ENCODE data around the gene TEDC1.

The TEDC1 gene

GRCh38 chr14:105498430-105499255, 7.6 kb downstream of the TEDC1 start:
- no peak for DNase-seq

GRCh38 chr14:105499256-105500035, 8.4 kb downstream of the TEDC1 start:
- no peak for DNase-seq

GRCh38 chr14:105500036-105500725, 9.1 kb downstream of the TEDC1 start:
- no peak for DNase-seq

GRCh38 chr14:105500726-105501101, 9.7 kb downstream of the TEDC1 start:
- no peak for DNase-seq

- no peak for DNase-seq
These were observed 10.7 kb downstream of the TEDC1 start for GRCh38 chr14:105501504-105502291.

GRCh38 chr14:105502446-105503295, 11.6 kb downstream of the TEDC1 start:
- no peak for DNase-seq

GRCh38 chr14:105503296-105503640, 12.2 kb downstream of the TEDC1 start:
- no peak for DNase-seq

GRCh38 chr14:105503935-105504692, 13.1 kb downstream of the TEDC1 start:
- no peak for DNase-seq

GRCh38 chr14:105505101-105505500, 14.1 kb downstream of the TEDC1 start:
- DNase-seq, result no peak

GRCh38 chr14:105507247-105507646, 16.2 kb downstream of the TEDC1 start:
- DNase-seq, result no peak

- DNase-seq, result no peak
These were observed 17.0 kb downstream of the TEDC1 start for GRCh38 chr14:105508069-105508468.

GRCh38 chr14:105508601-105509000, 17.6 kb downstream of the TEDC1 start:
- no peak for DNase-seq

GRCh38 chr14:105517096-105517495, 26.1 kb downstream of the TEDC1 start:
- DNase-seq, result no peak

GRCh38 chr14:105519946-105520698, 29.1 kb downstream of the TEDC1 start:
- no peak for DNase-seq

- DNase-seq, result no peak
These were observed 34.3 kb downstream of the TEDC1 start for GRCh38 chr14:105525326-105525725.

GRCh38 chr14:105525861-105526775, 35.1 kb downstream of the TEDC1 start, which contains the start of gene TMEM121:
Gene TMEM121 (plus strand): TSS chr14:105526583. CDS start chr14:105528835, 2,252 bp downstream.
- no peak for DNase-seq

GRCh38 chr14:105526776-105527380, 35.8 kb downstream of the TEDC1 start:
- no peak for DNase-seq

- DNase-seq, result no peak
These were observed 36.4 kb downstream of the TEDC1 start for GRCh38 chr14:105527381-105527825.

Data from NCI-H2107 (cell line).